Fibroblast of pulmonary artery (primary cell): Measurements from ENCODE around the gene DPYSL5.

Source experiments
- DNase-seq: peaks from one replicate; pipeline ENCODE4 v3.0.0-alpha.2; 2010; ENCODE audit warnings: low read depth
- H3K4me3 ChIP-seq: replicated peaks from 2 replicates; pipeline ENCODE4 v1.5.1; 2011; ENCODE audit warnings: low read depth, mild to moderate bottlenecking, control low read depth, low read length, moderate library complexity
- CTCF ChIP-seq: IDR thresholded peaks from 2 replicates; pipeline ENCODE4 v1.5.1; 2011; ENCODE audit warnings: mild to moderate bottlenecking, control low read depth, low read length, inconsistent platforms; ENCODE audit errors: missing control alignments

Gene DPYSL5

GRCh38 chr2:26971911-26972786, 124.2 kb downstream of the DPYSL5 start:
- no peak for DNase-seq
- no peak for TF ChIP-seq CTCF
- peak overlapping the region; percentile 74 for H3K4me3 ChIP-seq

- no peak overlapping the region for H3K4me3 ChIP-seq
- TF ChIP-seq CTCF, result no peak
- DNase-seq, result no peak
Observed at GRCh38 chr2:26974352-26974751, 126.4 kb downstream of the DPYSL5 start.

GRCh38 chr2:26975102-26975501, 127.2 kb downstream of the DPYSL5 start:
- TF ChIP-seq CTCF, result no peak
- DNase-seq, result no peak
- H3K4me3 ChIP-seq, result no peak overlapping the region

- DNase-seq, result no peak
- no peak for TF ChIP-seq CTCF
Observed at GRCh38 chr2:26975656-26976055, 127.7 kb downstream of the DPYSL5 start.

GRCh38 chr2:26976237-26976636, 128.3 kb downstream of the DPYSL5 start:
- no peak for TF ChIP-seq CTCF
- no peak for DNase-seq
- H3K4me3 ChIP-seq, result no peak overlapping the region

More at GRCh38 chr2:26975656-26976055, 127.7 kb downstream of the DPYSL5 start:
- no peak overlapping the region for H3K4me3 ChIP-seq

- DNase-seq, result no peak
- no peak for TF ChIP-seq CTCF
- H3K4me3 ChIP-seq, result no peak overlapping the region
Observed at GRCh38 chr2:26977012-26977411, 129.1 kb downstream of the DPYSL5 start.

GRCh38 chr2:26978061-26978596, 130.2 kb downstream of the DPYSL5 start:
- TF ChIP-seq CTCF, result no peak
- no peak overlapping the region for H3K4me3 ChIP-seq
- no peak for DNase-seq
